Uterus (tissue), 4 donors: ENCODE measurements around the gene MBD4. TPM values are rescaled to one million over a fixed set of nuclear protein-coding genes. Genes with fewer than 3 reads are reported as not detected.
A peak's percentile ranks its signal among the peaks of the same experiment; 100 is the strongest.
"Not testable (repeated sequence)": the region's sequence is repeated elsewhere in the genome, so short reads cannot be mapped to it uniquely, and the experiment has no call there.

Experiments
- DNase-seq, 2 donors: peaks; one replicate each; pipeline ENCODE4 v3.0.0-alpha.2; 2019 to 2020
- H3K27ac ChIP-seq, 2 donors: fragments of 200-600 bp; sonication (generic); 1 replicate in 1 of 2; 2 replicates in 1 of 2; pipeline ENCODE4 v1.5.1; 2016 to 2018
- H3K27me3 ChIP-seq, 2 donors: fragments of 200-600 bp; sonication (generic); one replicate each; pipeline ENCODE4 v1.5.1; 2018 to 2019; ENCODE audit warnings: control low read depth in 1 of 2
- H3K36me3 ChIP-seq, 2 donors: fragments of 200-600 bp; sonication (generic); one replicate each; pipeline ENCODE4 v1.5.1; 2019; ENCODE audit warnings: control low read depth in 1 of 2
- H3K4me1 ChIP-seq, 2 donors: fragments of 200-600 bp; sonication (generic); one replicate each; pipeline ENCODE4 v1.5.1; 2018 to 2019; ENCODE audit warnings: control low read depth in 1 of 2
- H3K4me3 ChIP-seq, 2 donors: fragments of 200-600 bp; sonication (generic); 1 replicate in 1 of 2; 2 replicates in 1 of 2; pipeline ENCODE4 v1.5.1; 2018 to 2019; ENCODE audit warnings: mild to moderate bottlenecking in 1 of 2
- H3K9me3 ChIP-seq, 2 donors: fragments of 200-600 bp; sonication (generic); one replicate each; pipeline ENCODE4 v1.5.1; 2019; ENCODE audit warnings: control low read depth in 1 of 2
- CTCF ChIP-seq, 4 experiments: fragments of 200-600 bp in 2 of 4; fragments of 450-650 bp in 2 of 4; sonication (generic) in 2 of 4; IDR thresholded peaks; one replicate each; pipeline ENCODE4 v1.5.1; 2016 to 2019; ENCODE audit warnings: antibody characterized with exemption in 4 of 4, mild to moderate bottlenecking in 2 of 4, moderate library complexity in 1 of 4
- POLR2A ChIP-seq, 2 donors: fragments of 450-650 bp; IDR thresholded peaks; one replicate each; pipeline ENCODE4 v1.6.1; 2016; ENCODE audit warnings: antibody characterized with exemption in 2 of 2, mild to moderate bottlenecking in 1 of 2, moderate library complexity in 1 of 2
- intact Hi-C: fragments of 100-400 bp; cut with DNase I; formaldehyde crosslinking; loops from one replicate; pipeline ENCODE4 v1.15.1; 2023; ENCODE audit warnings: low total_unique reads
- total RNA-seq, 4 donors: library from RNA; depleted of rRNA in 3 of 4; stranded (reverse); fragments of >200 nt in 3 of 4; gene quantifications; one replicate each; pipeline versions ENCODE4 v1.1.0 to v1.2.4, GENCODE V29; 2014 to 2023
- donor health status: DM: yes; HTN: yes; CAD: no.

The MBD4 gene
- total RNA-seq, 4 donors from 2014 or later = 13.8 to 36.2 (median 20.4) TPM

DNA sequence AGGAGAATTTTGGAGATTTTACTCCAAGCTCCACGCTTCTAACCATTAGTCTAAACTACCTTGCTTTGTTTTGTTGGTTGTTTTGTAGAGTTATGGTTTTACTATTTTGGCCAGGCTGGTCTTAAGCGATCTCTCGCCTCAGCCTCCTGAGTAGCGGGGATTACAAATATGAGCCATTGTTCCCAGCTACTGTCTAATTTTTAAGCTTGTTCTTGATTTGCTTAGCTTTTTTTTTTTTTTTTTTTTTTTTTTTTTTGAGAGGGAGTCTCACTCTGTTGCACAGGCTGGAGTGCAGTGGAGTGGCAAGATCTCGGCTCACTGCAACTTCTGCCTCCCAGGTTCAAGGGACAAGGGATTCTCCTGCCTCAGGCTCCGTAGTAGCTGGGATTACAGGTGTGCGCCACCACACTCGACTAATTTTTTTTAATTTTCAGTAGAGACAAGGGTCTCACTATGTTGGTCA is 39.8 kb downstream of the MBD4 start:
- Histone ChIP-seq H3K4me3 (peak overlapping the region; percentile 72 to 87), H3K27me3 (no peaks in the 10 kb centered on the region), H3K4me1 (no peaks in the 10 kb centered on the region), H3K27ac (peak overlapping the region; percentile 87 to 93), H3K36me3 (no peaks in the 10 kb centered on the region), H3K9me3 (no peaks in the 10 kb centered on the region)
- no peak for DNase-seq
- no peak for TF ChIP-seq CTCF (IDR thresholded peaks at IDR 0.05)
- no peak for TF ChIP-seq POLR2A (IDR thresholded peaks at IDR 0.05)
- intact Hi-C loops = no loop called here

GRCh38 chr3:129399145-129399894 is 40.4 kb downstream of the MBD4 start:
- peak overlapping the region; percentile 72 to 87 for H3K4me3 ChIP-seq
- peak; percentile 80 to 91 for DNase-seq
- no peaks in the 10 kb centered on the region for H3K9me3 ChIP-seq
- H3K4me1 ChIP-seq = no peaks in the 10 kb centered on the region
- peak overlapping the region; percentile 87 to 93 for H3K27ac ChIP-seq
- H3K27me3 ChIP-seq = no peaks in the 10 kb centered on the region
- H3K36me3 ChIP-seq = no peaks in the 10 kb centered on the region
- intact Hi-C loops = no loop called here
- peak in 1 of 2 donors; percentile 20 for TF ChIP-seq POLR2A (IDR thresholded peaks at IDR 0.05)
- peak; percentile 64 to 93 (median 80) for TF ChIP-seq CTCF (IDR thresholded peaks at IDR 0.05)

- peak overlapping the region; percentile 87 to 93 for H3K27ac ChIP-seq
- no peaks in the 10 kb centered on the region for H3K27me3 ChIP-seq
- no peaks in the 10 kb centered on the region for H3K36me3 ChIP-seq
- H3K4me3 ChIP-seq = peak overlapping the region; percentile 72 to 87
- no peak for TF ChIP-seq POLR2A (IDR thresholded peaks at IDR 0.05)
- no peak for TF ChIP-seq CTCF (IDR thresholded peaks at IDR 0.05)
- DNase-seq = no peak
- intact Hi-C loops = no loop called here
- H3K4me1 ChIP-seq = no peaks in the 10 kb centered on the region
- H3K9me3 ChIP-seq = no peaks in the 10 kb centered on the region
Measured at GRCh38 chr3:129398803-129399144, 41.0 kb downstream of the MBD4 start.

DNA sequence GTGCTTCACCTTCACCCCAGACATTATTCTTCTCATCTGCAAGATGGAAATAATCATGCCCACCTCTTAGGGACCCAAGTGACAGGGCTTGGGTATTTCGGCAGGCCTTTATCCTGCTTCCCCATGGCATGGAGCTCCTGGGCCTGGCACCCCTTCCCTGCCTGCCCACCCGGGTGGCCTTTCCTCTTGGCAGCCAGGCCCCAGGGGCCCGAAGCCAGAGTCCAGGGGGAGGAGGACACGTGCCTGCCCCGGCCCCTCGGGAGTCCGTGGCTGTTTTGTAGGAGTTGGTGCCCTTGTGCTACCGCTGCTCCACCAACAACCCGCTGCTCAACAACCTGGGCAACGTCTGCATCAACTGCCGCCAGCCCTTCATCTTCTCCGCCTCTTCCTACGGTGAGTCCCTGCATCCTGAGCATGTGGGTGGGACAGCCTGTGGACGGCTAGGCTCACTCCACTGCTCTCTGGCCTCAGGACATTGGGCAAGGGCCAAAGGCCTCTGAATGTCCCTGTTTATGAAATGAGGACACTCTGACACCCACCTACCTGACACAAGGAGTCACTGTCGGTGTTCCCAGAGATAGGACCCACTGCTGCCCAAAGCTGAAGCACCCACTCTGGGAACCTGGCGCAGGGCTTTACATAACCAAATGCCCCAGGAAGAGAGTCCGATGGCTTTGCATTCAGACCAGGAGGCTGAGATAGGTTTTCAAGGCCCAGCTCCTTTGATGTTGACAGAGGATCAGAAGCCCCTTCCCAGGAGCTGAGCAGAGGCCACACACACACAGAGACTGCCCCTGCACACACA is 45.8 kb downstream of the MBD4 start:
- H3K36me3 ChIP-seq, H3K4me3 ChIP-seq, H3K27me3 ChIP-seq, H3K9me3 ChIP-seq, intact Hi-C loops, H3K27ac ChIP-seq, H3K4me1 ChIP-seq, DNase-seq: not testable (repeated sequence)

DNA sequence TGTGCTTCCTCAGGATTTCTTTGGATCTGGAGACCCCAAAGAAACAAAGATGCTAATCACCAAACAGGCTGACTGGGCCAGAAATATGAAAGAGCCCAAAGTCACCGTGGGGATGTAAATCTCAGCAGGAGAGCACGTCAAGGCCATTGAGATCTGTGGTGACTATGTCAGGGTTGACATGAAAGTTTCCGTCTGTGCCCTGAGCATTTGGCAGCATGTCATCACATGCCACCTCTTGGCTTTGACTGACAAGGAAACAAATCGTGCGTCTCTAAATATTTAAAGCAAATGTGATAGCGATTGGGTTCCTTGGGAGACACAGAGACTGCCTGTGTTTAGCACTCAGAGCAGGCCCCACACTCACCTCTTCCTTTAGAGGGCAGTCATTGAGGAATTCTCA is 46.5 kb downstream of the MBD4 start:
- H3K4me1 ChIP-seq = no peaks in the 10 kb centered on the region
- H3K9me3 ChIP-seq = no peaks in the 10 kb centered on the region
- H3K4me3 ChIP-seq = no peak overlapping the region
- no peaks in the 10 kb centered on the region for H3K36me3 ChIP-seq
- no peaks in the 10 kb centered on the region for H3K27me3 ChIP-seq
- no peak for DNase-seq
- TF ChIP-seq POLR2A (IDR thresholded peaks at IDR 0.05) (no peak), CTCF (IDR thresholded peaks at IDR 0.05) (no peak)
- intact Hi-C loops = no loop called here
- H3K27ac ChIP-seq = no peak overlapping the region

- H3K27me3 ChIP-seq, intact Hi-C loops, DNase-seq, H3K4me1 ChIP-seq, H3K27ac ChIP-seq, H3K36me3 ChIP-seq, H3K4me3 ChIP-seq, H3K9me3 ChIP-seq: not testable (repeated sequence)
Measured at GRCh38 chr3:129392106-129392887, 47.5 kb downstream of the MBD4 start.

DNA sequence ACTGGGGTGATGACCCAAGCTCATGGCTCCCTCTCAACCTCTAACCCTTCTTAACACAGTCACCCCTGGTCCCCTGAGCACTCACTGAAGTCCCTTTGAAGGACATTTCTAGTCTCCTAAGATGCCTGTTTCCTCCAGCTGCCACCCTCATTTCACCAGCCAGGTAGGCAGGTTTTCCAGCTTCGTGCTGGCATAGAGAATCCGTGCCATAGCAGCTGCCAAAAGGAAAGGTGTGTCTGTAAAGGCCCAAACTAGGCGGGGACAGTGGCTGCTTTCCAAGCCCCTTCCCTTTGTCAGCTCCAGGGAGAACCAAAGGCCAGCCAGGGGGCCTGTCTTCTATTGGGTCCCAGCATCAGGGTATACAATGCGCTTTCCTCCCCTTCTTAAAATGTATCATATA is 48.2 kb downstream of the MBD4 start:
- H3K9me3 ChIP-seq, H3K27ac ChIP-seq, intact Hi-C loops, H3K4me1 ChIP-seq, H3K4me3 ChIP-seq, H3K27me3 ChIP-seq, DNase-seq, H3K36me3 ChIP-seq: not testable (repeated sequence)
